ENCODE results near the gene IL36RN. TPM values are rescaled to one million over a fixed set of nuclear protein-coding genes. Genes with fewer than 3 reads are reported as not detected.

IL36RN gene
- total RNA-seq, 1 experiment from 2014 or later, result 0.12 TPM

DNA sequence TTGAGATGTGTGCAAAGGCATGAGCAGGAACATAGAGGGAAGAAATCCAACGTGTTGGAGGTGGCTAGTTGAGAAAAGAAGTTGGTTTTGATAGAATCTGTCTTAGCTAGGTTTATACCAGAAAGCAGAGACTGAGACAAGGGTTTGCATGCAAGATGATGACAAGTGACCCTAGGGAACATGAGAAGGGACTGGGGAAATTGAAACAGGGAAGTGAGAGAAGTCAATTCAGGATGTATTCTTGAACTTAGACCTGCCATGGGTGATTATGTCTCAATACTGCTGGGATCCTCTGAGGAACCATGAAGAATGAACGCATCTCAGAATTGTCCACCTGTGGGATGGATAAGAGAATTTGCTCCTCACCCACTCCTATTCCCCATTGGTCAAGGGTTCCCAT is 33.3 kb upstream of the IL36RN start:
- no peaks in the 10 kb centered on the region for H3K36me3 Mint-ChIP-seq (ENCODE audit: insufficient read depth, unreplicated experiment)
- TF ChIP-seq, protein P1, sequence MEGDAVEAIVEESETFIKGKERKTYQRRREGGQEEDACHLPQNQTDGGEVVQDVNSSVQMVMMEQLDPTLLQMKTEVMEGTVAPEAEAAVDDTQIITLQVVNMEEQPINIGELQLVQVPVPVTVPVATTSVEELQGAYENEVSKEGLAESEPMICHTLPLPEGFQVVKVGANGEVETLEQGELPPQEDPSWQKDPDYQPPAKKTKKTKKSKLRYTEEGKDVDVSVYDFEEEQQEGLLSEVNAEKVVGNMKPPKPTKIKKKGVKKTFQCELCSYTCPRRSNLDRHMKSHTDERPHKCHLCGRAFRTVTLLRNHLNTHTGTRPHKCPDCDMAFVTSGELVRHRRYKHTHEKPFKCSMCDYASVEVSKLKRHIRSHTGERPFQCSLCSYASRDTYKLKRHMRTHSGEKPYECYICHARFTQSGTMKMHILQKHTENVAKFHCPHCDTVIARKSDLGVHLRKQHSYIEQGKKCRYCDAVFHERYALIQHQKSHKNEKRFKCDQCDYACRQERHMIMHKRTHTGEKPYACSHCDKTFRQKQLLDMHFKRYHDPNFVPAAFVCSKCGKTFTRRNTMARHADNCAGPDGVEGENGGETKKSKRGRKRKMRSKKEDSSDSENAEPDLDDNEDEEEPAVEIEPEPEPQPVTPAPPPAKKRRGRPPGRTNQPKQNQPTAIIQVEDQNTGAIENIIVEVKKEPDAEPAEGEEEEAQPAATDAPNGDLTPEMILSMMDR (IDR thresholded peaks at IDR 0.05; ENCODE audit: unreplicated experiment), result no peak
- no TSS peak for BruUV-seq (replicated peaks)
- no peak overlapping the region for H3K4me3 Mint-ChIP-seq (ENCODE audit: low read depth, unreplicated experiment)
- H3K27me3 Mint-ChIP-seq (ENCODE audit: unreplicated experiment), result peaks cover 76% of the 10 kb centered on the region
- H3K4me1 Mint-ChIP-seq (ENCODE audit: low read depth, unreplicated experiment), result no peaks in the 10 kb centered on the region
- H3K27ac Mint-ChIP-seq (ENCODE audit: unreplicated experiment), result no peak overlapping the region
- intact Hi-C loops (cut with micrococcal nuclease; ENCODE audit: unreplicated experiment), result no loop called here
- peaks cover 5% of the 10 kb centered on the region for H3K9me3 Mint-ChIP-seq (ENCODE audit: low read depth, unreplicated experiment)
- CTCF ChIA-PET, result interaction anchor here (0.5 kb wide), 1 partner anchor 300 kb away, joined by 3 read pairs; no protein-coding TSS in a partner anchor
- no peak for DNase-seq

DNA sequence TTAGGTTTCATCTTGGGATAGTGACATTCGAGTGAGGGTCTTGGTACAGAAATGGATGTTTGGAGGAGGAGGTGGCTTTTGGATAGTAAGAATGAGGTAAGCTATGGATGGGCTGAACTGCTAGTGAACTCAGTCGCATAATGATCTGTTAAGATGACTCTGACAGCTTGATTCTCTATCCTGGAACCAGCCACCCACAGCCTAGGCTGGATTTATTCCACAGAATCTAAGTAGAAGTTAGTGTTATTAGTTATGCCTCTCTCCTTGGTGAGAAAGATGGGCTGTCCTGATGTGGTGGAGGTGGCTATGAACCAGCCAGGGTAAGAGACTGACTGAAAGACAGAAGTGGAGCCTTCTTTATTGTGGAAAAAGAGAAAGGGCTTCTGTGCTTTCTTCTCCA is 31.3 kb upstream of the IL36RN start:
- no TSS peak for BruUV-seq (replicated peaks)
- H3K27ac Mint-ChIP-seq (ENCODE audit: unreplicated experiment), result no peak overlapping the region
- TF ChIP-seq, protein P1 (IDR thresholded peaks at IDR 0.05; ENCODE audit: unreplicated experiment), result no peak
- intact Hi-C loops (cut with micrococcal nuclease; ENCODE audit: unreplicated experiment), result no loop called here
- no peaks in the 10 kb centered on the region for H3K4me1 Mint-ChIP-seq (ENCODE audit: low read depth, unreplicated experiment)
- DNase-seq, result no peak
- H3K4me3 Mint-ChIP-seq (ENCODE audit: low read depth, unreplicated experiment), result no peak overlapping the region
- peaks cover 95% of the 10 kb centered on the region for H3K27me3 Mint-ChIP-seq (ENCODE audit: unreplicated experiment)
- peaks cover 5% of the 10 kb centered on the region for H3K9me3 Mint-ChIP-seq (ENCODE audit: low read depth, unreplicated experiment)
- H3K36me3 Mint-ChIP-seq (ENCODE audit: insufficient read depth, unreplicated experiment), result no peaks in the 10 kb centered on the region
- CTCF ChIA-PET, result no interaction called here

DNA sequence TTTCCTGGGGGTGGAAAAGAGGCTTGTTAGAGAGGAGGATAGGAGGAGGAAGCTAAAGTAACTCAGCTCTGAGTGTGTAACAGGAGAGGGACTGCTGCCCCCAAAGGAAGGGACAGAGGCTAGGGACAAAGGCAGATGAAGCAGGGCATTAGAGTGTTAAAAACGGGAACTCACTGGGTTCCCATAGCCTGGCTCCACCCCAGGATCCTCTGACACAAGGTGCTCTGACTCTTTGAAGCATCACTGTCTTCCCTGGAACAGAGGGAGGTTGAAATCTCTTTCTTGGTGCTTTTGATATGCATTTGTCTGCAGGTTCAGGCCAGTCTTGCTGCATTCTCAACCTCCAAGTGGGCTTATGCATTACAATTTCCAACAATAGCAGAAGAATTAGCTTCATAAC is 30.9 kb upstream of the IL36RN start:
- BruUV-seq (replicated peaks), result no TSS peak
- Mint-ChIP-seq H3K4me1 (ENCODE audit: low read depth, unreplicated experiment) (no peaks in the 10 kb centered on the region), H3K4me3 (ENCODE audit: low read depth, unreplicated experiment) (no peak overlapping the region), H3K27me3 (ENCODE audit: unreplicated experiment) (peaks cover 96% of the 10 kb centered on the region), H3K9me3 (ENCODE audit: low read depth, unreplicated experiment) (peaks cover 5% of the 10 kb centered on the region), H3K36me3 (ENCODE audit: insufficient read depth, unreplicated experiment) (no peaks in the 10 kb centered on the region), H3K27ac (ENCODE audit: unreplicated experiment) (no peak overlapping the region)
- TF ChIP-seq, protein P1 (IDR thresholded peaks at IDR 0.05; ENCODE audit: unreplicated experiment), result no peak
- CTCF ChIA-PET, result no interaction called here
- DNase-seq, result no peak
- intact Hi-C loops (cut with micrococcal nuclease; ENCODE audit: unreplicated experiment), result no loop called here

DNA sequence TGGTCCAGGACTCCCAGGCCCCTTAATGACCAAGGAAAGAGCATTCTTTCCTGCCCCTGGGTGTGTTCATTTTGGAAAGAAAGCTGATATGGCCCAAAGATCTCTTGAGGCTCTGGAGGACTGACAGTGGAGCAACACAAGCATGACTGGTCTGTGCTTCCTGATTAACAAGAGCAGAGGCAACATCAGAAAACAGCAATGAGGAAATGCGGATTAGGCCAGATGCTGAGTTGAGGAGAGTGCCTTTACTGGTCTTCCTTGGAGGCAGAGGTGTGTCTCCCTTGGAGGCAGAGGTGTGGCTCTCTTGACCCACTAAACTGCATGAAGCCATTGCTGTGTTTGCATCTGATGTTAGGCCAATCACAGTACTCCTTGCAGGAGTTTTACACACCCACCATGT is 26.3 kb upstream of the IL36RN start:
- Mint-ChIP-seq H3K4me1 (ENCODE audit: low read depth, unreplicated experiment) (no peaks in the 10 kb centered on the region), H3K36me3 (ENCODE audit: insufficient read depth, unreplicated experiment) (no peaks in the 10 kb centered on the region), H3K27ac (ENCODE audit: unreplicated experiment) (no peak overlapping the region), H3K4me3 (ENCODE audit: low read depth, unreplicated experiment) (no peak overlapping the region), H3K9me3 (ENCODE audit: low read depth, unreplicated experiment) (no peaks in the 10 kb centered on the region), H3K27me3 (ENCODE audit: unreplicated experiment) (peaks cover 50% of the 10 kb centered on the region)
- intact Hi-C loops (cut with micrococcal nuclease; ENCODE audit: unreplicated experiment), result no loop called here
- DNase-seq, result no peak
- CTCF ChIA-PET, result no interaction called here
- TF ChIP-seq, protein P1 (IDR thresholded peaks at IDR 0.05; ENCODE audit: unreplicated experiment), result no peak
- no TSS peak for BruUV-seq (replicated peaks)

Measured in Calu3 (cell line).